GM12878 (cell line): ENCODE measurements around the gene ANTXR1. TPM values are rescaled to one million over a fixed set of nuclear protein-coding genes. Genes with fewer than 3 reads are reported as not detected.

Source experiments
- CHD4 ChIP-seq: fragments of 200-600 bp; sonication (generic); IDR thresholded peaks from 2 replicates; pipeline ENCODE4 v1.6.1; 2016; ENCODE audit warnings: mild to moderate bottlenecking
- HDAC6 ChIP-seq: fragments of 200-600 bp; sonication (generic); IDR thresholded peaks from one replicate; pipeline ENCODE4 v1.8.0; 2017; ENCODE audit warnings: antibody characterized with exemption; ENCODE audit not compliant: unreplicated experiment
- KAT2A ChIP-seq: conservative IDR thresholded peaks from 2 replicates; pipeline ENCODE4 v1.6.1; 2011; ENCODE audit warnings: low read depth, low read length; ENCODE audit not compliant: control insufficient read depth
- PAX5 ChIP-seq: IDR thresholded peaks from 2 replicates; pipeline ENCODE4 v1.6.1; 2011; ENCODE audit warnings: low read depth, low read length, borderline replicate concordance
- RFX5 ChIP-seq: IDR thresholded peaks from 2 replicates; pipeline ENCODE4 v1.6.1; 2011; ENCODE audit warnings: low read depth, low read length, improper control_type of control experiment
- polyA plus RNA-seq, 11 experiments: library from polyadenylated mRNA; depleted of rRNA in 4 of 11; unstranded in 6 of 11; stranded (reverse) in 5 of 11; fragments of >200 nt; fragmentation: Nextera tagmentation in 4 of 11; fragmentation: Illumina TruSeq in 1 of 11; extraction: Ambion mirVana in 4 of 11; extraction: Trizol in 1 of 11; gene quantifications; 1 replicate in 1 of 11; 2 replicates in 10 of 11; pipeline versions ENCODE4 v1.2.1 to v1.2.3, GENCODE V29; 2011 to 2016; ENCODE audit warnings: inconsistent platforms in 2 of 11, missing spikeins in 2 of 11, low read depth in 1 of 11
- total RNA-seq, 4 experiments: library from RNA; depleted of rRNA in 3 of 4; stranded (reverse); fragments of >200 nt in 3 of 4; fragmentation: Illumina TruSeq in 1 of 4; extraction: Trizol in 1 of 4; gene quantifications; 2 replicates each; pipeline versions ENCODE4 v1.2.1 to v1.2.3, GENCODE V29; 2013 to 2021
- TF ChIP-seq, protein P1 (sequence below): fragments of 450-650 bp; IDR thresholded peaks from 2 replicates; pipeline ENCODE4 v1.6.1; 2017; ENCODE audit warnings: mild to moderate bottlenecking, moderate library complexity
- TF ChIP-seq, protein P2 (sequence below), 3 experiments: IDR thresholded peaks in 2 of 3; conservative IDR thresholded peaks in 1 of 3; 2 replicates each; pipeline ENCODE4 v1.5.1; 2011; ENCODE audit warnings: low read depth in 3 of 3, low read length in 3 of 3, mild to moderate bottlenecking in 3 of 3, control low read depth in 2 of 3, moderate library complexity in 2 of 3, inconsistent platforms in 1 of 3, mixed read lengths in 1 of 3; ENCODE audit not compliant: control insufficient read depth in 2 of 3, insufficient read depth in 1 of 3; ENCODE audit errors: extremely low read depth in 1 of 3

Gene ANTXR1
- total and polyA plus RNA-seq, 10 of the 15 experiments (the other 5 are each of a cell fraction or from before 2014, with no cell fraction given), result 0.09 to 0.26 TPM; not detected in 8

DNA sequence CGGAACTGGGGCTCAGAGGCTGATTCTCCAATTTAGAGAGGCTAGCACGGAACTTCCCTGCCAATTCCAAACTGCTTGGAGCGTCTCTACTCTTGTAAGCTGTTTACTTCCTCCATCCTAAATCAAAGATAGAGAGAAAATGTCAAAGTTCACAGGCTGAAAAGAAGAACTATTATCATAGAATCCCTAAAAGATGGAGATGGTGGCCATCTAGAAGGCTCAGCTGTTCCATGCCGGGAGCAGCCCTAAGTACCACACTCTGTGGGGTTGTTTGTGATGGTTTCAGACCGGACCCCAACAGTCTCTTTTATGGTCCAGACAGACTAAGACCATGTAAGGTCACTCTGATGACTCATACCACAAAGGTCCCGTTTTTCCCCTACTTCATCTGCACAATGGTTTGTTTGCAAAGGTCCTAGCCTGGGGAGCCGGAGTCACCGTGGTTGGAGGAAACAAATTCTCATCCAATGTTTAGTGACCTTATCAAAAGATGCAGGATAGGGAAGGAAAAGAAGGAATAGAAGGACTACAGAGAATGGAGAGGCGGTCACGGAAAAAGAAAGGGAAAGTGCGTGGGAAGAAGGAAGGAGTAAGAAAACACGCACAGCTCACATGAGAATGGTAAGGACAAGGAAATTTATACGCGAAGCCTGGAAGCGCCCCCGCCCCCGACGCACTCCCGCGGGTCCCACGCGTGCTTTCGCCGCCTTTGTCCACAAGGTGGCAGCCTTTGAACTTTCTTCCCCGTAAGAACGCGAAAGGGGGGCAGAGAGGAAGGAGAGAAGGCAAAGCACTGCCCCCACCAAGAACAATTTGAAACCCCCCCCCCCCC, 453 bp upstream of the ANTXR1 start (continued):
- no peak for TF ChIP-seq HDAC6
- TF ChIP-seq, protein P1, sequence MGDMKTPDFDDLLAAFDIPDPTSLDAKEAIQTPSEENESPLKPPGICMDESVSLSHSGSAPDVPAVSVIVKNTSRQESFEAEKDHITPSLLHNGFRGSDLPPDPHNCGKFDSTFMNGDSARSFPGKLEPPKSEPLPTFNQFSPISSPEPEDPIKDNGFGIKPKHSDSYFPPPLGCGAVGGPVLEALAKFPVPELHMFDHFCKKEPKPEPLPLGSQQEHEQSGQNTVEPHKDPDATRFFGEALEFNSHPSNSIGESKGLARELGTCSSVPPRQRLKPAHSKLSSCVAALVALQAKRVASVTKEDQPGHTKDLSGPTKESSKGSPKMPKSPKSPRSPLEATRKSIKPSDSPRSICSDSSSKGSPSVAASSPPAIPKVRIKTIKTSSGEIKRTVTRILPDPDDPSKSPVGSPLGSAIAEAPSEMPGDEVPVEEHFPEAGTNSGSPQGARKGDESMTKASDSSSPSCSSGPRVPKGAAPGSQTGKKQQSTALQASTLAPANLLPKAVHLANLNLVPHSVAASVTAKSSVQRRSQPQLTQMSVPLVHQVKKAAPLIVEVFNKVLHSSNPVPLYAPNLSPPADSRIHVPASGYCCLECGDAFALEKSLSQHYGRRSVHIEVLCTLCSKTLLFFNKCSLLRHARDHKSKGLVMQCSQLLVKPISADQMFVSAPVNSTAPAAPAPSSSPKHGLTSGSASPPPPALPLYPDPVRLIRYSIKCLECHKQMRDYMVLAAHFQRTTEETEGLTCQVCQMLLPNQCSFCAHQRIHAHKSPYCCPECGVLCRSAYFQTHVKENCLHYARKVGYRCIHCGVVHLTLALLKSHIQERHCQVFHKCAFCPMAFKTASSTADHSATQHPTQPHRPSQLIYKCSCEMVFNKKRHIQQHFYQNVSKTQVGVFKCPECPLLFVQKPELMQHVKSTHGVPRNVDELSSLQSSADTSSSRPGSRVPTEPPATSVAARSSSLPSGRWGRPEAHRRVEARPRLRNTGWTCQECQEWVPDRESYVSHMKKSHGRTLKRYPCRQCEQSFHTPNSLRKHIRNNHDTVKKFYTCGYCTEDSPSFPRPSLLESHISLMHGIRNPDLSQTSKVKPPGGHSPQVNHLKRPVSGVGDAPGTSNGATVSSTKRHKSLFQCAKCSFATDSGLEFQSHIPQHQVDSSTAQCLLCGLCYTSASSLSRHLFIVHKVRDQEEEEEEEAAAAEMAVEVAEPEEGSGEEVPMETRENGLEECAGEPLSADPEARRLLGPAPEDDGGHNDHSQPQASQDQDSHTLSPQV, result no peak
- no peak for TF ChIP-seq KAT2A
- TF ChIP-seq PAX5, result no peak
- no peak for TF ChIP-seq CHD4
- TF ChIP-seq, protein P2, sequence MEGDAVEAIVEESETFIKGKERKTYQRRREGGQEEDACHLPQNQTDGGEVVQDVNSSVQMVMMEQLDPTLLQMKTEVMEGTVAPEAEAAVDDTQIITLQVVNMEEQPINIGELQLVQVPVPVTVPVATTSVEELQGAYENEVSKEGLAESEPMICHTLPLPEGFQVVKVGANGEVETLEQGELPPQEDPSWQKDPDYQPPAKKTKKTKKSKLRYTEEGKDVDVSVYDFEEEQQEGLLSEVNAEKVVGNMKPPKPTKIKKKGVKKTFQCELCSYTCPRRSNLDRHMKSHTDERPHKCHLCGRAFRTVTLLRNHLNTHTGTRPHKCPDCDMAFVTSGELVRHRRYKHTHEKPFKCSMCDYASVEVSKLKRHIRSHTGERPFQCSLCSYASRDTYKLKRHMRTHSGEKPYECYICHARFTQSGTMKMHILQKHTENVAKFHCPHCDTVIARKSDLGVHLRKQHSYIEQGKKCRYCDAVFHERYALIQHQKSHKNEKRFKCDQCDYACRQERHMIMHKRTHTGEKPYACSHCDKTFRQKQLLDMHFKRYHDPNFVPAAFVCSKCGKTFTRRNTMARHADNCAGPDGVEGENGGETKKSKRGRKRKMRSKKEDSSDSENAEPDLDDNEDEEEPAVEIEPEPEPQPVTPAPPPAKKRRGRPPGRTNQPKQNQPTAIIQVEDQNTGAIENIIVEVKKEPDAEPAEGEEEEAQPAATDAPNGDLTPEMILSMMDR (IDR thresholded peaks at IDR 0.05 in 2 of 3, conservative IDR thresholded peaks at IDR 0.05 in 1 of 3; ENCODE audit: control insufficient read depth in 2 of 3, extremely low read depth in 1 of 3, insufficient read depth in 1 of 3, low read depth in 3 of 3, low read length in 3 of 3), result peak; percentile 42 to 57 (median 52)
- TF ChIP-seq RFX5, result no peak
